HG02938 (cell line): Measurements from ENCODE around the gene AIPL1.

ENCODE experiments used
- ATAC-seq: cut with Tn5 transposase; IDR thresholded peaks from one replicate; pipeline ENCODE4 v1.9.1; 2021; ENCODE audit warnings: mild to moderate bottlenecking, moderate library complexity; ENCODE audit not compliant: unreplicated experiment

The AIPL1 gene

DNA sequence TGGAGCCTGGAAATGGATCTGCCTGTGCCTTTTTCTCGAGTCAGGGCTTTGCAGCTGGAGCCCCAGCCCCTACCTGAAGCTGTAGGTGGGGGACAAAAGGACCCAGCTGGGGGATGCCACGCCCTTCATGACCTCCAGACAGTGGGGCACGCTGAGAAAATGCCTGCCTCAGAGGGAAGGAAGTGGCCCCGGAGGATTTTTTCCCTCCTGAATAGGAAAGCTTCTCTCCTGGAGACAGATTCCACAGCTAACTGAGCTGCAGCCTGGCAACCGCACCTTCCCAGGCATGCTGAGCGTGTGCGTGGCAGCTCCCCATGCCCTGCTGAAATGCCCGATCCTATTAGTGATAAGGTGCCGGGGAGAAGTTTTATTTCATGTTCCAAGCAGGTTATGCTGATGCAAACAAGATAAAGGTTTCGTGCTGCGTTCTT, 58.0 kb downstream of the AIPL1 start:
- ATAC-seq = no peak

DNA sequence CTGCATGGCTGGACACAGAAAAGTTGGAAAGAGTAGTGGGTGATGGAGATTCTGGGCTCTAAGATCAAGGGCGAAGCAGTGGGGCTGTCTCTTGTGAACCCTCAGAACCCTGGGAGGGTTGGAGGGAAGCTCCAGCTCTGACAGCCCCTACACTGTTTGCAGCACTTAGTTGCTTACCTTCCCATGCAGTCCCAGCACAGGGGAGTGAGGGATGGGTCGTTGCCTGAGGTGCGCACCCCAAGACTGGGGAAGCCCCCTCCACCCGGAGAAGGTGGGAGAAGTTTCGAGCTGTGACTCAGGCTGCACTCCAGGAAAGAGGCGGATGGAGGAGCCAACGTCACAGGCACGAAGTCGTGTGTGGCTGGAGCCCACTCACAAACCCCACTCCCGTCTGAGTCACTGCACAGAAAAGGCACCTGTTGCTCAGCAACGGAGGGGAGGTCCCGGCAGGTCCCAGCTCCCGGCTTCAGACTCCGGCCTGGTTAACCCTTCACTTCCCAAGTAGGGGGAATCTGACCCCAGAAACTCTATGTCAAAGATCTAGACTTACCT, 60.1 kb downstream of the AIPL1 start:
- no peak for ATAC-seq

DNA sequence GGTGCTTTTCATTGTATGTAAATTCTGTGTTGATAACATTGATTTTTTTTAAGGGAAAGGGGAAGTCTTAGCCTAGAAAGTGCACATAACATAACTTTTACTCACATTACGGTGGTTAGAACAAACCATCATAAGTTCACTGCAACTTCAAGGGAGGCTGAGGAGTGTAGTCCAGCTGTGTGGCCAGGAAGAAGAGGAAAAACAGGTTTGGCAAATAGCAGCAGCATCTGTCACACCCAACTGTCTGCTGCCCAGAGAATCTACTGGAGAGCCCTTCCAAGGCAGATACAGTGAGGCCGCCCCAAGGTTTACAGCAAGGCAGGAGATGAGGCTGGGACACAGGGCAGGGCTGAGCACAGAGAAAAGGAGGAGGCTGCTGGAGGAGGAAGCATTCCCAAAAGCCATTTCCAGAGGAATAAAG, 60.6 kb downstream of the AIPL1 start:
- no peak for ATAC-seq
